GM18519 (cell line): ENCODE measurements around the gene APOA1.

Source experiments
- ATAC-seq: cut with Tn5 transposase; IDR thresholded peaks from one replicate; pipeline ENCODE4 v1.9.1; 2021; ENCODE audit warnings: mild to moderate bottlenecking, moderate library complexity; ENCODE audit not compliant: unreplicated experiment, low FRiP score

The APOA1 gene

DNA sequence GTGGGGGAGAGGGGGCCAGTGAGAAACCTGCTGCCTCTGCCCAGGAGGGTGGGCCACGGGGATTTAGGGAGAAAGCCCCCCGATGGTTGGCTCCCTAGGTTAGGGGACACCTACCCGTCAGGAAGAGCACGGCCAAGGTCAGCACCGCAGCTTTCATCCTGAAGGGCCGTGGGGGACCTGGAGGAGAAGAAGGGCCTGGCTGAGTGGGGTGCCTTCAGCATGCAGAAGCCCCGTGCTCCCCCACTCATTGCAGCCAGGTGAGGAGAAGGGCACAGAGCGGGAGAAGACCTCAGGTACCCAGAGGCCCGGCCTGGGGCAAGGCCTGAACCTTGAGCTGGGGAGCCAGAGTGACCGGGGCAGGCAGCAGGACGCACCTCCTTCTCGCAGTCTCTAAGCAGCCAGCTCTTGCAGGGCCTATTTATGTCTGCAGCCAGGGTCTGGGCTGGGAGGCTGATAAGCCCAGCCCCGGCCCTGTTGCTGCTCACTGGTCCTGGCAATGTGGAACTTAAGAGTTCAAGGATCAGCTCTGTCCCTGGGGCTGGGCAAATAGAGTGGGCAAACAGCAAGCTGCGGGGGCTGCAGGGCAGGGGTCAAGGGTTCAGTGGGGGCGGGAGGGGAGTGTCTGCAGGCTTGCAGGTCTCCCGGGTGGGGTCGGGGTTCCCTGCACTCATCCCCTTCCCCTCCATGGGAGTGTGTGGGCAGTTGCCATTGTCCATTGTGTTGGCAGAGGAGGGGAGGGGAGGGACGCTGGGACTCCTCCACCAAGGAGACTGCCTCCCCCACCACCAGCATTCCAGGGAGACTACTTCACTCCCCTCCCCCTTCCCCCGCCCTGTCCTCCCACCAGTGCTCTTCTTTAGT is at the start of gene APOA1:
TSS of gene APOA1 (minus strand) at position 392 of the 861 bp plus-strand sequence. CDS start at position 157, 235 bp downstream.
- no peak for ATAC-seq

- ATAC-seq = no peak
These were observed 48.7 kb upstream of the APOA1 start for GRCh38 chr11:116885951-116886655.

GRCh38 chr11:116882386-116882785 is 45.0 kb upstream of the APOA1 start:
- ATAC-seq = no peak

DNA sequence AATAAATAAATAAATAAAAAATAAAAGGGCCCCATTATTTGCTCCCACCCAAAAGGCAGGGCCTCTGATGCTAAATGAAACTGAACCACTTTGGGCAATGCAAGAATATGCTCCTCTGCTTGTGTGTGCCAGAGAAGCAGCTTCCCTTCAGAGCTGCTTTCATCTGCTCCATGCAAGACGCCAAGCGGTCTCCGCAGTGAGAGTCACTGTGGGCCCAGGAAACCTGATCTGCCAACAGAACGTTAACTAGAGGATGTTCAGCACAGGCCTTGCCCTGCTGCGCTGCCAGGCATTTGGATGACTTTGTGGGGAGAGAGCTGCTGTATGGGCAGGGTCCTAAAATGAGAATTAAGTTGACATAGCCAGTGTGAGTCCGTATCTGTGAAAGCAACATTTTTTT is 43.7 kb upstream of the APOA1 start:
- ATAC-seq = no peak

- no peak for ATAC-seq
These were observed 42.6 kb upstream of the APOA1 start for GRCh38 chr11:116879800-116880625.

- ATAC-seq = no peak
These were observed 39.2 kb upstream of the APOA1 start for GRCh38 chr11:116876656-116877055.

DNA sequence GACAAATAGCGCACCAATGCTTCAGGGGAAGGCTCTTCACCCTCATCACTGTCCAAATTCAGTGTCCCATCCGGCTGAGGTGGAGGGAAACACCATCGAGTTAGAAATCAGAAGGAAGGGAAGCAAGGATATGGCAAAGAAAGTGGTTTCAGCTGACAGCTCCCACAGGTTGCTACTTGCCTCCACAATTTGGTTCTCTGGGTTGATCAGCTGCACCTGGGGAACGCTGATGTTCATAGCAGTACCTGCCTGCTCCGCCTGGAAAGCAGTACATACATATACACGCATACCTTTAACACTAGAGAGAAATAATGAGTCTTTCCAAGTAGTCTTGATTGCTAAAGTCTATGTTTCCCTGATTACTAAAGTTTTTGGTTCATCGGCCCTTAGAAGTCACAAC is 37.8 kb upstream of the APOA1 start:
- ATAC-seq = no peak

- no peak for ATAC-seq
These were observed 36.8 kb upstream of the APOA1 start for GRCh38 chr11:116874251-116874650.

- no peak for ATAC-seq
These were observed 36.0 kb upstream of the APOA1 start for GRCh38 chr11:116873381-116873780.

GRCh38 chr11:116871248-116871647 is 33.8 kb upstream of the APOA1 start:
- no peak for ATAC-seq

GRCh38 chr11:116870054-116870453 is 32.6 kb upstream of the APOA1 start:
- ATAC-seq = no peak

GRCh38 chr11:116869610-116870009 is 32.2 kb upstream of the APOA1 start:
- ATAC-seq = no peak

GRCh38 chr11:116868066-116868465 is 30.6 kb upstream of the APOA1 start:
- no peak for ATAC-seq

GRCh38 chr11:116867619-116868018 is 30.2 kb upstream of the APOA1 start:
- ATAC-seq = no peak

- no peak for ATAC-seq
These were observed 29.5 kb upstream of the APOA1 start for GRCh38 chr11:116866804-116867455.

DNA sequence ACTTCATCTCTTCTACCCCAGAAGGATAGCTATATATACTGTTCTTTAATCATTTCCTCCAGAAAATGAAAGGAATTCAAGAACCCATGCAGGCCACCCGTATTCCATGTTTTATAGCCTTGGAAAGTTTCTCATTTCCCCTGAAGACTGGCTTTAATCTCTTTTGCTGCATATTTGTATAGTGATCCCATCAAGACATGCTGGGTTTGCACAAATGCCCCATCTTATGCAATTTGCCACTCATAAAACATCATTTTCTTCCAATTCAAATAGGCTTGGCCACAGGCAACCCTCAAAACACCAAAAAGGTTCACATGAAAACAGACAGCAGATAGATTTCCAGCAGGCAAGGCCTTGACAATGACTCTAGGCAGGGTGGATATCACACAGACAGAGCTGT is 28.3 kb upstream of the APOA1 start:
- no peak for ATAC-seq

DNA sequence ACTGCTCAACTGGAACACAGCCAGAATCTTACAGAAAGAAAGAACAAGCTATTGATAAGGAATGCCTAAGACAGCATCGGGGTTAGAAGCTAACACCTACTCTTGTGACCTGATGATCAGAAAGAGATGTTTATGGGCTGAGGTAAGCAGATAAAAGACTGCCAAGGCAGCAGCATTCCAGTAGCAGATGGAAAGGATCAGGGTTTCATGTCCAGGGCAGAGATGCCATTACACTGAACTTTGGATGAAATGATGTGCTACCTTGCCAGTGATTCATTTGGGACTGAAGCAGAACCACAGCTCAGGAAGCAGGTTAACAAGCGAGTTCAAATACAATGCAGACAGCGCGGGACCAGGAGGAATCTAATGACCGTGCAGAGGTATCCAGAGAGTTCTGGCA is 27.1 kb upstream of the APOA1 start:
- no peak for ATAC-seq

GRCh38 chr11:116862951-116863350 is 25.5 kb upstream of the APOA1 start:
- no peak for ATAC-seq

DNA sequence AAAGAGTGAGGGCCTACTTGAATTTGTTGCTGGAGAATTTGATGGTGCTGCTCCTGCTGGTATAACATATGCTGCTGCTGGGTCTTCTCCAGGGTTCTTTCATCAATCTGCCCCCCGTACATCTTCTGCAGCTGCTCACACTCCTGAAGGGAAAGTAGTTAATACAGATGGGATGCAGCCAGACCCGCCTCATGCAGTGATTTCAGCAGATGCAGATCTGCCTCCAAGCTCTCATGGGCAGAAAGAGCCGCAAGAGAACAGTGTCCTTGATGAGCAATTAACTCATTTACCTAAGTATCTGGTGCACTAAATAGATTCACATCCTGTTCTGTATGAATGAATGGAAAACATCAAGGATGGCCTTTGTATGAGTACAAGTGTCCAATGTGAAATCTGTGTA is 24.8 kb upstream of the APOA1 start:
- no peak for ATAC-seq

DNA sequence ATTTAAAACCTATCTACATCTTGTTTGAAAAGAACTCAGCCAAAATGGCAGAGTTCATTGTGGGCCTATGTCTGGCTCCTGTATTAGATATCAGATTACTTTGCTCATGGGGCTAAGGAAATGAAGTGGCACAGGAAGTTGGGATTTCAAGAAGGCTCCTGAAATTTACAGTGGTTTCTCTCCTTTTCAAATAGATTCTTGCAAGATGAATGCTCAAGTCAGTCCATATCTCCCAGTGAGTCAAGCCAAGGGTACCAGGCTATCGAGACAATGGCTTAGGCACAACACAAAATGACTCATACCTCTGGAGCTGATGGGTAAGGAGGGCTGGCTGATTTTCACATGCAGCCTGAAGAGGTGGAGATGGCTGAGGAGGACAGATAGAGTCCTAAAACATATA is 24.1 kb upstream of the APOA1 start:
- no peak for ATAC-seq
